Stimulated activated CD4-positive, alpha-beta T cell treated with anti-CD3 and anti-CD28 coated beads, Interleukin-4, amount 100 ng/mL, for 4 hours (primary cell): Measurements from ENCODE around the gene SNX6.
"Not testable (repeated sequence)": the region's sequence is repeated elsewhere in the genome, so short reads cannot be mapped to it uniquely, and the experiment has no call there.

Experiments used
- DNase-seq, 2 experiments: peaks; one replicate each; pipeline ENCODE4 v3.0.0-alpha.2; 2020

Gene SNX6

DNA sequence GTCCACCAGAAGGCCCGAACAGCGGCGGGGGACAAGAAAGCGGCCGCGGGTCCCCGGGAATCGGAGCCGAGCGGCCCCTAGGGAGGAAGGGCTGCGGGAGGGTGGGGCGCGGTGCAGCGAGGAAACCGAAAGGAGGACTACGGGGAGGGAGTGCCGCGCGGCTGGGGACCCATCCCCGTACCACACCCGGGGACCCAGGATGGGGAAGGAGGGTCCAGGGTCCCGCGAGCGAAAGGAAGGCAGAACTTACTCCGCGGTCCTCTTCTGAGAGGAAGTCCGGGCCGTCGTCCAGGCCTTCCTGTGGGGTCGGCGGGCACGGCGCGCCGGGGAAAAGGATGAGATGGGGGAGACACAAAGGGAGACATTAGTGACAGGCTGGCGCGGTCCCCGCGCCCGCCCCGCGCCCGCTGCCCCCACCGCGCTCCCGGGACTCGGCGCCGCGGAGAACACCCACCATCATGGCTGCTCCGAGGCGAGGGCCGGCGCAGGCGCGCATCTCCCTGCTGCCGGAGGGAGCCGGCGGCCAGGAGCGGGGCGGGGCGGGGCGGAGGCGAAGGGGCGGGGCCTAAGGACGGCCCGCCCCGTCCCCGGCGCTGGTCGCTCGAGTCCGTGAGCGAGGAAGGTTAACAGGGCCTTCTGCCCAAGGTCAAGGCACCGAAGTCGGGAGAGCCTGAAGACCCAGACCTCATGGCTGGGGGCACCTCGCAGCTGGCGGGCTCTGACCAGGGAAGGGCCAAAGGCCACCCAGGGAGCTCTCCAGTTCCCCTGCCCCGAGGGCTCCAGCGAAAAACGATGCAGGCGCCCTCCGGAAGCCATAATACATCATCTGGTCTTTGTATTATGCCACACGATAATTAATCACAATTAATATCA is at the start of gene SNX6:
Gene SNX6, minus strand, starts transcription at position 492 of the 873 bp plus-strand sequence. Its CDS starts 32 bp downstream, at position 460.
- DNase-seq = peak; percentile 78 to 79

DNA sequence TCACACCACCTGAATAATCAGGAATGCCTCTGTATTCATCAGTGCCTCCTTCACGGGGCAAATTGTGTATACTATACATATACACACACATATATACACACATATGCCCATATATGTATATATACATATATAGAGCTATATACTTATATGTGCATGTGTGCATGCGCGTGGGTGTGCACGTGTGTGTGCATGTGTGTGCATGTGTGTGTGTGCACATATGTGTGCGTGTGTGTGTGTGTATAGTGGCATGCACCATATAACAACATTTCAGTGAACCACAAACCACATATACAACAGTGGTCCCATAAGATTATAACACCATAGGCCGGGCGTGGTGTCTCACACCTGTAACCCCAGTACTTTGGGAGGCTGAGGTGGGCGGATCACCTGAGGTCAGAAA is 48.8 kb upstream of the SNX6 start:
- DNase-seq = no peak

DNA sequence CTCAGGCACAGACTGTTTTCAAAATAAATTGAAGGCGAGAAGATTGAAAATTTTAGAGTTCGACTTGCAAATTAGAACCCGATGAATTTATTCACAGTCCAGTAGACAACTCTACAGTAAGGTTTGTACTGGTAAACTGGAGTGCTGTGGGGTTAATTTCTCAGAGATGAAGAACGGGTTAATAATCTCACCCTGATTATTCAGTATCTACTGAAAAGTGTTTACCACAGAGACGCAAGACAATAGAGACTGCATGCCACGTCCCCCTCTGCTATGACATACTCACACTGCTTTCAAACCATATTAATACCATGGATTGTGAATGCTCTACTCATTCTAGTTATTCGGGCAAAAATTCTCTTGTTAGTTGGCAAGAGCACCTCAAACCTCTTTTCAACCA is 48.4 kb upstream of the SNX6 start:
- DNase-seq = no peak

DNA sequence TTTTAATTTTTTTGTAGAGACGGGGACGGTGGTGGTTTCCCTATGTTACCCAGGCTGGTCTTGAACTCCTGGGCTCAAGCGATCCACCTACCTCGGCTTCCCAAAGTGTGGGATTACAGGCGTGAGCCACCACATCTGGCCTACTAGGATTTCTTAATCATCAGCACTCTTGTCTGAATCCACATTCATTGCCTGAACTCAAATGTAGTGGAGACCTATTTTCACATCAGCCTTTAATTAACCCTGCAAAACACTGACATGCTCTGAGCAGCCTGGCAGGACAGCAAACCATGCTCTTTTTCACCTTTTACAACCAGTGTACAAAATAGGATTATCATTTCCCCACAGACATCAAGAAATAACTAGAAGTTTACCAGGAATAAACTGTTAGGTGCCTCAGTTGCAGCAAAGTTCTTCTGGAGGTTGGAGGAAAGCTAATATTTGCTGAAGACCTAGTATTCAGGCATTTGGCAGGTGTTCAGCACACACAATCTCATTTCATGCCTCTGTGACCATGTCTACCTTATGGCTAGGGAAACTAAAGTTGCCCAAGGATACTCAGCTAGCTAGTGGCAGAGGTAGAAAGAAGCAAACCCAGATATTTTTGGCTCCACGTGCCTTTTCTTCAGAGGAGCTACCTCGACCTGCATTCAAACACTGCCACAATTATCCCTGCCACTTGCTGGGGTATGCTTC is 46.7 kb upstream of the SNX6 start:
- no peak for DNase-seq

DNA sequence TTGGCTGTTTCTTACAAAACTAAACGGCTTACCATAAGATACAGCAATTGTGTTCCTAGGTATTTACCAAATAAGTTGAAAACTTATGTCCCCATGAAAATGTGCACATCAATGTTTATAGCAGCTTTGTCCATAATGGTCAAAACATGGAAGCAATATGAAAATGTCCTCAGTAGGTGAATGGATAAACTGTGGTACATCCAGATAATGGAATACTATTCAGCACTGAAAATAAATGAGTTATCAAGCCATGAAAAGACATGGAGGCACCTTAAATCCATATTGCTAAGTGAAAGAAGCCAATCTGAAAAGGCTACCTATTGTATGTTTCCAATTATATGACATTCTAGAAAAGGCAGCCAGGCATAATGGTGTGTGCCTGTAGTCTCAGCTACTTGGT is 43.8 kb upstream of the SNX6 start:
- no peak for DNase-seq

DNA sequence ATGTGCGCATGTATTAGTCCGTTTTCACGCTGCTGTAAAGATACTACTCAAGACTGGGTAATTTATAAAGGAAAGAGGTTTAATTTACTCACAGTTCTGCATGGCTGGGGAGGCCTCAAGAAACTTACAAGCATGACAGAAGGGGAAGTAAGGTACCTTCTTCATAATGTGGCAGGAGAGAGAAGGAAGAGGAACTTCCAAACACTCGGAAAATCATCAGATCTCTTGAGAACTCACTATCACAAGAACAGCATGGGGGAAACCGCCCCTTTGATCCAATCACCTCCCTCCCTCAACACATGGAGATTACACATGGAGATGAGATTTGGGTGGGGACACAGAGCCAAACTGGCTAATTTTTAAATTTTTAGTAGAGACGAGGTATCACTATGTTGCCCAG is 41.8 kb upstream of the SNX6 start:
- no peak for DNase-seq

DNA sequence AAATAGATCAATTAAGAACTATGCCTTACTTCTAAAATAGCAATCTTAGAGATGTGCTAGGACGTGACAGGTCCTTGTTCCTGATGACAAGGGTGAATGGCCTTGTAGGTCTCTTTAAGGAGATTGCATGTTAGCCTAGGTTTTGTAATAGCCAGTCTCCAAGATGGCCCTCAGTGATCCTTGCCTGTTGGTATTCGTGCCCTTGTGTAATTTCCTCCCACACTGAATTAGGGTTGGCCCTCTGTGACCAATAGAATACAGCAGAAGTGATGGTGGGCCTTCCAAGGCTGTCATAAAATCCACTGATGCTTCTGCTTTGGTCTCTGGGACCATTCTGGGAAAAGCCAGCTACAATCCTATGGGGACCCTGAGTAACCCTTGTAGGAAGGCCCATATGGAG is 38.2 kb upstream of the SNX6 start:
- no peak for DNase-seq

DNA sequence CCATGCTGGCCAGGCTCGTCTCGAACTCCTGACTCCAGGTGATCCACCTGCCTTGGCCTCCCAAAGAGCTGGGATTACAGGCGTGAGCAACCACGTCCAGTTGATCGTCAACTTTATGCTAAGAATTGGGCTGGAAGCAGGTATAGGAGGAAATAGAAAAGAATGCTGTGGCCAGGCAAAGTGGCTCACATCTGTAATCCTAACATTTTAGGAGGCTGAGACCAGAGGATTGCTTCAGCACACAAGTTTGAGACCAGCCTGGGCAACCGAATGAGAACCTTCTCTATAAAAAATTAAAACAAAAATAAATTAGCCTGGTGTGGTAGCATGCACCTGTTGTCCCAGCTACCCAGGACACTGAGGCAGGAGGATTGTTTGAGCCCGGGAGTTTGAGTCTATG is 37.1 kb upstream of the SNX6 start:
- DNase-seq = no peak

DNA sequence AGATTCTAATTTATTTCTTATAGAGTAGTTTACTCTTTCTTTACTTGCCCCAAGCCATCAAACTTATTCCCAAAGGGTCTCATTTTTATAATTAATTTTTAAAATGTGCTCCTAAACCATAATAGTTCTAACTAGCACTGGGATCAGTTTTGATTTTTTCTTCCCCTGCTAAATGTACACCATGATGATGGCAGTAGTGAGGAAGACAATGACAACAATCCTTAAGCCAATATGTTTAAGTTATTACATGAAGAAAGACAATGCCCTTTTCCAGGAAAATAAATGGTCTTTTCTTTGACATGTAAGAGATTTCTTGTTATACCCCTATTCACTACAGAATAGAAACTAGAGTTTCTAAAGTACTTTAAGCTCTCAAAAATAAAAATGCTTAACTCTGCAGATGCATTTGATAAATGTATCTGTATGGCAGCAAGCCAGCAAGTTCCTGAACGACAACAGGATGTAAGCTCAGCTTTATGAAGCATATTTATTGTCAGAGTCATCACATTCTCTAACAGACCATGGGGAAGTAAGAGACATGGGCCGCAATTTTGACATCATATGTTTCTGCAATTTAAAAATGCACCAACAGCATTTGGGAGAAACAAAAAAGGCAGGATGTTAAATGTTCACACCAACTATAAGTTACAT is 36.0 kb upstream of the SNX6 start:
- no peak for DNase-seq

DNA sequence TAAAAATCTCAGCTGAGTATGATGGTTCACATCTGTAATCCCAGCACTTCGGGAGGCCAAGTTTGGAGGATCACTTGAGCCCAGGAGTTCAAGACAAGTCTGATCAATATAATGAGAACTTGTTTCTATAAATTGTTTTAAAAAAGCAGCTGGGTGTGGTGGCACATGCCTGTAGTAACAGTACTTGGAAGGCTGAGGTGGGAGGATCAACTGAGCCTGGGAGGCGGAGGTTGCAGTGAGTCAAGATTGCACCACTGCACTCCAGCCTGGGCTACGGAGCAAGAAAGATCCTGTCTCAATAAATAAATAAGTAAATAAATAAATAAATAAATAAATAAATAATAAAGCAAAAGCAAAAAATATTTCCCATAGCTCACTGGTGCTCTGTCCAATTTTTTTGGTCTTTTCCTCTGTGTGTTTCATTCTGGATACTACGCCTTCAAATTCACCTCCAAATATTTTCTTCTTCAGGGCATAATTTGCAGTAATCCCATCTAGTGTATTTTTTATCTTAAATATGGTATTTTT is 32.7 kb upstream of the SNX6 start:
- no peak for DNase-seq

DNA sequence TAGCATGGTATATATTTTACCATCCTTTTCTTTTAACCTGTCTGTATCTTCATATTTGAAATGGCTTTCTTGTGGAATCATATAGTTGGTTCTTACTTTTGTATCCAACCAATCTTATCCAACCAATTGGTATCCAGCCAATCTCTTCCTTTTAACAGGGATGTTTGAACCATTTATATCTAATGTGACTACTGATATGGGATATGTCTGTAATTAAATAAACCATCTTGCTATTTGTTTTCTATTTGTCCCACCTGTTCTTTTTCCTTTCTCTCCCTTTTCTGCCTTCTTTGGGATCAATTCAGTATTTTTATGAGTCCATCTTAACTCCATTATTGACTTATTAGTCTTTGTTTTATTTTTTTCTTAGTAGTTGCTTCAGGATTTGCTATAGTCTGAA is 30.8 kb upstream of the SNX6 start:
- no peak for DNase-seq

DNA sequence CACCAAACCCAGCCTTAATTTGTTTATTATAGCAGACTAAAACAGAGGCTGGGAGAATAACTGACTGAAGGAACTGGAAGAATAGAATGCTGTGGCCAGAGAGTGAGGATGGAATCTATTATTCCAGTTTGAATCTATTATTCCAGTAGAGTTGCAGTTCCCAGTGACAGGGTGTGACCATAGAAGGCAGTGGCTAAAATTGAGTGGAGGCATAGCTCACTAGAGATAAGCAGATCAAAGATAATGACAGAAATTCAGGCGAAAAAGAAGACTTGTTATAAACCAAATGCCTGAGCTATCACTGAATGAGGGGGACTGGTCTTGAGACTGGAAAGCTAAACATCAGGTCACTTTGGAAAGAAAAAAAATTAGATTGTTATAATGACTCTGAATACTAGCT is 26.0 kb upstream of the SNX6 start:
- no peak for DNase-seq

DNA sequence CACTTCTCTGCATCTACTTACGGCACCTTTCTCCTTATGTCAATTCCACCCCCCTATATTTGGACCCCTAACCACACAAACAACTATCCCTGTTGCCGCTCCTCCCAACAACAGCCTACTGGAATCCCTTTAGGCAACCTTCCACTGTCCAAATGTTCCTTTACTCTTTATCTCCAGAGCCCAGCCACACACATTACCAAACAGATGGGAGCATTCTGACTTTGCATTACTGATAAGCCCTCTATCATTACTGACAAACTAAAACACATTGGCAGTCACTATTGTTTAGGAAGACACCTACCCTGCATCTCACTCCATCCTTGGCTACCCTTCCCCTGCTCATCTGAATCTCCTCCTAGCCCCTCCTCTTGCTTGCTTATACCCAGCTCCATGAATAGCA is 23.1 kb upstream of the SNX6 start:
- DNase-seq = not testable (repeated sequence)

DNA sequence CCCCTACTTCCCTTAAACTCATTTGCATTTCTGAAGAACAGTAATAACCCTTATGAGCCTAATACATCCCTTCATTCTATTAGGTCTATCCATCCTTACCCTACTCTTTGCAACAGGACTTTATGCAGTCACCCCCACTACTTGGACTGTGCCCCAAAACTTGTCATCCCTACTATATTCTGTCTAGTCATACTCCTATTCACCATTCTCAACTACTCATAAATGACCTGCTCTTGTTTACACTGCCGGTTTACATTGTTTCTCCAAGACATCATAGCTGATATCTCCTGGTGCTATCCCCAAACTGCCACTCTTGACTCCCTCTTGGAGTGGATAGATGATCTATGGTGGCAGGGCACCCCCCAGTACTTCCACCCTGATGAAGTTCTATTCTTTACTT is 22.4 kb upstream of the SNX6 start:
- DNase-seq = not testable (repeated sequence)

DNA sequence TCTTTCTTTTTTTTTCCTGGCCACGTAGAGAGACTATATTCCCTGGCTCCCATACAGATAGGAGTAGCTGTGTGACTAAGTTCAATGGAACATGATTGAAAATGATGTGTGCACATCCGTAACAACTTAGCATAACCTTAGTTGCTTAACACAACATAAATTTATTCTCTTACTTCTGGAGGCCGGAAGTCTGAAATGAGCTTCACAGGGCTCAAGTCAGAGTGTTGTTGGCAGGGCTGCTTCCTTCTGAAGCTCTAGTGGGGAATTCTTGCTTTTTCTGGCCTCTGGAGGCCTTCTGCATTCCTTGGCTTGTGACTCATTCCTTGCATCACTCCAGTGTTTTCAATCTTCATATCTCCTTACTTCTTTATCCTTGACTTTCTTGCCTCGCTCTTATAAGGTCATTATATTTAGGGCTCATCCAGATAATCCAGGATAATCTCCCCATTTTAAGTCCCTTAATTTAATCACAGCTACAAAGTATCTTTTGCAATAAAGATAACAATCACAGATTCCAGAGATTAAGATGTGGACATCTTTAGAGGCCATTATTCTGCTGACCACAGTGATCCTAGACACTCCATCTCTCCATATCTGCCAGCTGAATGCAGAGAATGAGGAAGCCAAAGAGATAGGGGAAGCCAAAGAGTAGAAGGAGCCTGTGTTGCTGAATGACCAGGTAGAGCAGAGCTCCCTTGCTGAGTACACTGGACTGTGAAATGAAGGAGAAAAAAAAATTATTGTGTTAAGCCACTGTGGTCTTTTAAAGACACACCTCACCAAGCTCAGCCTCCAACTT is 21.0 kb upstream of the SNX6 start:
- DNase-seq = no peak

DNA sequence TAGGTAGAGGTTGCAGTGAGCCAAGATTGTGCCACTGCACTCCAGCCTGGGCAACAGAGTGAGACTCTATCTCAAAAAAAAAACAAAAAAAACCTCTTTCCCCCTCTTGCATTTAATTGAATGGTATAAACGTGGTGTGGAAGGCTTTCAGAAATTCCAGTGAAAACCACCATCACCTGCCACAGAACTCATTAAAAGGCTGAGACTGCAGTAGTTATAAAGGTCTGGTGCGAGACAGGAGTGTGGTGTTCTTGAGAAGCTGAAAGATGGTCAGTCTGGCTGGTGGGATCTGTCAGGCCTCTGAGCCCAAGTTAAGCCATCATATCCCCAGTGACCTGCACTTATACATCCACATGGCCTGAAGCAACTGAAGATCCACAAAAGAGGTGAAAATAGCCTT is 20.1 kb upstream of the SNX6 start:
- not testable (repeated sequence) for DNase-seq

DNA sequence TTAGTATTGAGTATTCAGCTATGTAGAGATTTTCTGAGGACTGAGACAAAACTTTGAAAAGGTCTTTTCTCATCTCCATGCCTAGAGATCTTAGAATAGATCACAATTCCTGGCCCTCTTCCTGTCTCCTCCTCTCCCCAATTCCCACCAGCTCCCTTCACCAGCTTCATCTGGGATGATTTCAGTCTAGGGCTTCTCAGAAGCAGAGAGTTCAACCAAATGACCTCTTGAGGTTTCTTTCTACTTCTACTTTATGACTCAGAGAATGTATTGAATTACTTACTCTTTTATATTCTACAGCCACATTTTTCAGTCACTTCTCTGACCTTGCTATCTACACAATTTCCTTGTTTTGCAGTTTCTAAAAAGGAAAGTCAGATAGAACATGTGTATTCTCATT is 19.4 kb upstream of the SNX6 start:
- no peak for DNase-seq

DNA sequence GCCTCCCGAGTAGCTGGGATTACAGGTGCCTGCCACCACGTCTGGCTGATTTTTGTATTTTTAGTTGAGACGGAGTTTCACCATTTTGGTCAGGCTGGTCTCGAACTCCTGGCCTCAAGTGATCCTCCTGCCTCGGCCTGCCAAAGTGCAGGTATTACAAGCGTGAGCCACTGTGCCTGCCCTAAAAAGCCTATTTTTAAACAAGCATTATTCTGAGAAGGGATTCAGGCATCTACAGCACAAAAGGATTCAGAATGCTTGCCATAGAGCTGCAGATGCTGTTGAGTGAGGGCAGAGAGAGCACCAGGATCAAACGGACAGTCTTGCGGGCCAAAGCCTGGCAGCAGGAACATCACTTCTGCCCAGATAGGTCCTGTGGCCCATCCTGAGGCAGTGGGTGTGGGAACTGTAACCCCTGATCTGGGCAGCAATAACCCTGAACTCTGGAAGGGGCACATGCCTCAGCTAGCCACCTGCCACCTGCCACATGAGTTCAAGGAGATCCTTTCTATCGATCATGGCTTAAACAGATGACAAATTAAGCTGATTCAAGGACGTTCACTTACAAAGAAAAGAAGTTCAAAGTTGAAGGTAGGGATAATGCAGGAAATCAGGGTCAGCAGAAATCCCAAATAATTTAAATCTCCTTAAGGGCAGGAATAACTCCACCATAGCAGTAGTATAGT is 16.8 kb upstream of the SNX6 start:
- no peak for DNase-seq

DNA sequence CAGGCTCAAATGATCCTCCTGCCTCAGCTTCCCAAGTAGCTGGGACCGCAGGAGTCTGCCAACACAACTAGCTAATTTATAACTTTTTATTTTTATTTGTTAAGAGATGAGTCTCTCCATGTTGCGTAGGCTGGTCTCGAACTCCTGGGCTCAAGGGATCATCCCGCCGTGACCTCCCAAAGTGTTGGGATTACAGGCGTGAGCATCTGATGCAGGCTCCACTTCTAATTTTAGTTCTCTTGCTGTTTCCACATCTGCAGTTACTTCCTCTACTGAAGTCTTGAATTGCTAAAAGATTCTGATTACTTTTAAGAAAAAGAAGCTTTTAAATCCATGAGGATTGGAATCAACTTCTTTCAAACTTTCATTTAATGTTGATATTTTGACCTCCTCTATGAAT is 13.4 kb upstream of the SNX6 start:
- DNase-seq = no peak

DNA sequence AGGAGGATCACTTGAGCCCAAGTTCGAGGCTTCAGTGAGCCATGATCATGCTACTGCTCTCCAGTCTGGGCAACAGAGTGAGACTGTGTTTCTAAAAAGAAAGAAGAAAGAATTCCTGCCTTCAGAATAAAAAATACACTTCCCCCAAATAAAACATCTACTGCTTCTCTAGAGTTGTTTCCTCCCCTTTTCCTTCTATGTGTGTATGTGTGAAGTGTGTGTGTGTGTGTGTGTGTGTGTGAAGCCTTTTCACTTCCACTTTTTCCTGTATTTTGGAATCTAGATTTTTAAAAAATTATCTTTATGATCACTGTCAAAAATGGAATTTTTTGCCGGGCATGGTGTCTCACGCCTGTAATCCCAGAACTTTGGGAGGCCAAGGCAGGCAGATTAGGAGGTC is 12.6 kb upstream of the SNX6 start:
- DNase-seq = no peak

DNA sequence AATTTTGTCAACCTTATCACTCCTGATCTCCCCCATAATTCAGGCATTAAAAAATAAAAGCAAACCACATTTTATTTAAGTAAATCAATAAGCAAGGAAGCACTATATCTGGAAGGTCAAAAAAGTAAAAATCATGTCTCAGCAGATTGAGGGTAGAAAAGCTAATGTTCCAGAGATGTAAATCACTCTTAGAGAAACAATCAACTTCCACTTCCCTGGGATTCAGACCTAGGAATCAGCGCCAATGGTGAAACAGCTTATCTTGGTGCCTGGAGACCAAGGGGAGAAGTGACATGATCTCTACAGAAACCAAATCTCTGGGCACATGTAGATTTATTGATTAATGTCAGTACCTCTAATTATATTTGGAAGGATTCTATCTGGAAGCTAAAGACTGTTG is 10.9 kb upstream of the SNX6 start:
- DNase-seq = no peak

DNA sequence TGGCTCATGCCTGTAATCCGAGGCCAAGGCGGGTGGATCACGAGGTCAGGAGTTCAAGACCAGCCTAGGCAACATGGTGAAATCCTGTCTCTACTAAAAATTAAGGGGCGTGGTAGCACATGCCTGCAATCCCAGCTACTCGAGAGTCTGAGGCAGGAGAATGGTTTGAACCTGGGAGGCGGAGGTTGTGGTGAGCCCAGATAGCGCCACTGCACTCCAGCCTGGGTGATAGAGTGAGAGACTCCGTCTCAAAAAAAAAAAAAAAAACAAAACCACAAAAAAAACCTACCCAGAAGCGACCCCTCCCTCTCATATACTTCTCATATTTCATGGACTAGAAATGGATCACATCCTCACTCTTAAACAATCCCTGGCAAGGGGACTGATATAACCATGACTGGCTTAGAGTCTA is 4.4 kb upstream of the SNX6 start:
- DNase-seq = not testable (repeated sequence)
